RWPE1 (cell line): Measurements from ENCODE around the gene SLC39A5.

Source experiments
- CTCF ChIA-PET: fragments of 350-600 bp; sonication (Branson Sonifier 250); formaldehyde crosslinking; extraction: SDS; loops from one replicate; lab custom pipeline; 2021; lab: Yijun Ruan, JAX
- POLR2A ChIA-PET: fragments of 400-600 bp; formaldehyde crosslinking; extraction: SDS; loops from one replicate; lab custom pipeline; 2020; ENCODE audit warnings: antibody characterized with exemption; ENCODE audit not compliant: low non-redundant PET; lab: Yijun Ruan, JAX
- DNase-seq: peaks from one replicate; pipeline ENCODE4 v3.0.0; 2012; ENCODE audit warnings: low spot score
- H3K27ac ChIP-seq: fragments of 450-650 bp; 2 replicates; pipeline ENCODE4 v1.5.1; 2017
- TF ChIP-seq, protein P1 (sequence below): fragments of 450-650 bp; conservative IDR thresholded peaks from 2 replicates; pipeline ENCODE4 v1.5.1; 2017; ENCODE audit warnings: low read depth, mild to moderate bottlenecking

The SLC39A5 gene

DNA sequence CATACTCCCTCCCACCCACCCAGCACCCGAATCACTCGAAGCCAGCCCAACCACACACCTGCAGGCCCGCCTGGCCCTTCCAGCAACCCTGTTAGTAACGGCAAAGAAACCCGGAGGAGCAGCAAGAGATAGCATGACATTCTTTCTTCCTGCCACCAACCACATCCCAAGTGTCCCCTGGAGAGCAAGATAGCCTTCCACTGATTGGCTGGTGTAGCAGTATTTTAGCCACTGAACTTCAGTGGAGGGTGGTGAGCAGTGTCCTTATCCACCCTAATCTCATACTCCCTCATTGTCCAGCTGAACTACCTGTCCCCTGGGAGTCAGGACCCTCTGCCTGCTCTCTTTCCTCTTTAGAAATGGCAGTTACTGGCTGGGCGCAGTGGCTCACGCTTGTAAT, 769 bp upstream of the SLC39A5 start:
- no peak overlapping the region for H3K27ac ChIP-seq
- CTCF ChIA-PET = no interaction called here
- TF ChIP-seq, protein P1, sequence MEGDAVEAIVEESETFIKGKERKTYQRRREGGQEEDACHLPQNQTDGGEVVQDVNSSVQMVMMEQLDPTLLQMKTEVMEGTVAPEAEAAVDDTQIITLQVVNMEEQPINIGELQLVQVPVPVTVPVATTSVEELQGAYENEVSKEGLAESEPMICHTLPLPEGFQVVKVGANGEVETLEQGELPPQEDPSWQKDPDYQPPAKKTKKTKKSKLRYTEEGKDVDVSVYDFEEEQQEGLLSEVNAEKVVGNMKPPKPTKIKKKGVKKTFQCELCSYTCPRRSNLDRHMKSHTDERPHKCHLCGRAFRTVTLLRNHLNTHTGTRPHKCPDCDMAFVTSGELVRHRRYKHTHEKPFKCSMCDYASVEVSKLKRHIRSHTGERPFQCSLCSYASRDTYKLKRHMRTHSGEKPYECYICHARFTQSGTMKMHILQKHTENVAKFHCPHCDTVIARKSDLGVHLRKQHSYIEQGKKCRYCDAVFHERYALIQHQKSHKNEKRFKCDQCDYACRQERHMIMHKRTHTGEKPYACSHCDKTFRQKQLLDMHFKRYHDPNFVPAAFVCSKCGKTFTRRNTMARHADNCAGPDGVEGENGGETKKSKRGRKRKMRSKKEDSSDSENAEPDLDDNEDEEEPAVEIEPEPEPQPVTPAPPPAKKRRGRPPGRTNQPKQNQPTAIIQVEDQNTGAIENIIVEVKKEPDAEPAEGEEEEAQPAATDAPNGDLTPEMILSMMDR = no peak
- no peak for DNase-seq
- POLR2A ChIA-PET = interaction anchor here (0.7 kb wide), 1 partner anchor 19 kb away, joined by 3 read pairs; no protein-coding TSS in a partner anchor

- TF ChIP-seq, protein P1 = no peak
- ChIA-PET CTCF (no interaction called here), POLR2A (interaction anchor here (0.8 kb wide), 1 partner anchor 28 kb away, joined by 4 read pairs; no protein-coding TSS in a partner anchor)
- no peak for DNase-seq
- no peak overlapping the region for H3K27ac ChIP-seq
Observed at GRCh38 chr12:56230432-56231183, 757 bp downstream of the SLC39A5 start.

GRCh38 chr12:56231184-56231582, 1.3 kb downstream of the SLC39A5 start:
- TF ChIP-seq, protein P1 = no peak
- ChIA-PET CTCF (no interaction called here), POLR2A (no interaction called here)
- no peak for DNase-seq
- H3K27ac ChIP-seq = no peak overlapping the region

DNA sequence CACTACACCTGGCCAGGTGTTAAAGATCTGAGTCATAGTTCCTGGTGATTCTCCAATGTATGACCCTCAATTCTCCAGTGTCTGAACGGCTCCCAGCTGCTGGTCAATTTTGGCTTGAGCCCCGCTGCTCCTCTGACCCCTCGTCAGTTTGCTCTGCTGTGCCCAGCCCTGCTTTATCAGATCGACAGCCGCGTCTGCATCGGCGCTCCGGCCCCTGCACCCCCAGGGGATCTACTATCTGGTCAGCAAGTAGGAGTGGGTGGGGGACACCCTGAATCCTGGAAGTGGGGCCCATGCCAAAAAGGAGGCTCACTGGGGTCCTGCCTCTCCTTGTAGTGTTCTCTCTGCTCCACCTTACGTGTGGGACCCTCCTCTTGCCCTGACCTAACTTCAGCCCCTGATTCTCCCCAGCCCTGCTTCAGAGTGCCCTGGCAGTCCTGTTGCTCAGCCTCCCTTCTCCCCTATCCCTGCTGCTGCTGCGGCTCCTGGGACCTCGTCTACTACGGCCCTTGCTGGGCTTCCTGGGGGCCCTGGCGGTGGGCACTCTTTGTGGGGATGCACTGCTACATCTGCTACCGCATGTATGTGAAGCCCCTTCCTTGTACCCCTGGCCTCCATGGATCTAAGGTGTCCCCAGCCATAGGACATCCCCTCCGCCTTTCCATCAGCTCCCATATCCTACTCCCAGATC, 5.0 kb downstream of the SLC39A5 start:
- POLR2A ChIA-PET = no interaction called here
- CTCF ChIA-PET = interaction anchor here (0.6 kb wide), 1 partner anchor 100 kb away, joined by 3 read pairs; no protein-coding TSS in a partner anchor
- no peak overlapping the region for H3K27ac ChIP-seq
- no peak for DNase-seq
- TF ChIP-seq, protein P1 = no peak

- H3K27ac ChIP-seq = peak overlapping the region; percentile 7; the same call in 1 of the 2 replicates
- TF ChIP-seq, protein P1 = no peak
- ChIA-PET POLR2A (no interaction called here), CTCF (interaction anchor here (0.7 kb wide), 2 partner anchors 42 to 304 kb away, joined by 3 read pairs; no protein-coding TSS in a partner anchor)
- DNase-seq = no peak
Observed at GRCh38 chr12:56236091-56236490, 6.2 kb downstream of the SLC39A5 start.

DNA sequence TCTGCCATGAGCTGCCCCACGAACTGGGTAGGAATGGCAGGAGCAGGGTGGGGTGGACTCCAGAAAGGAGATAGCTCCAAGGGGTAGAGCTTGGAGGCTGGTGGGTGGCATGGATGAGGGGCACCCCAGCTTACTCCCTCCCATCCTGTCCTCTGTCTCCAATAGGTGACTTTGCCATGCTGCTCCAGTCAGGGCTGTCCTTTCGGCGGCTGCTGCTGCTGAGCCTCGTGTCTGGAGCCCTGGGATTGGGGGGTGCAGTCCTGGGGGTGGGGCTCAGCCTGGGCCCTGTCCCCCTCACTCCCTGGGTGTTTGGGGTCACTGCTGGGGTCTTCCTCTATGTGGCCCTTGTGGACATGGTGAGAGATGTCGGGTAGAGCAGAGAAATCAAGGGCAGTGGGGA, 7.1 kb downstream of the SLC39A5 start:
- ChIA-PET CTCF (interaction anchor here (0.6 to 1.4 kb wide), 2 partner anchors 11 to 30 kb away, joined by 3 read pairs; no protein-coding TSS in a partner anchor), POLR2A (no interaction called here)
- TF ChIP-seq, protein P1 = no peak
- no peak for DNase-seq
- peak overlapping the region; percentile 18; the same call in 1 of the 2 replicates for H3K27ac ChIP-seq
